Stomach (tissue), 4 donors: ENCODE measurements around the gene ERAL1.
"Not testable (repeated sequence)": the region's sequence is repeated elsewhere in the genome, so short reads cannot be mapped to it uniquely, and the experiment has no call there.

Source experiments
- EP300 ChIP-seq: sonication (generic); formaldehyde crosslinking; IDR thresholded peaks from one replicate; pipeline ENCODE4 v1.6.1; 2017; ENCODE audit warnings: antibody characterized with exemption
- TF ChIP-seq, protein P1 (sequence below), 7 experiments: fragments of 450-650 bp in 4 of 7; fragments of 200-600 bp in 3 of 7; sonication (generic) in 3 of 7; IDR thresholded peaks; one replicate each; pipeline ENCODE4 v1.5.1; 2016 to 2019; ENCODE audit warnings: antibody characterized with exemption in 7 of 7, control low read depth in 2 of 7, mild to moderate bottlenecking in 1 of 7

DNA sequence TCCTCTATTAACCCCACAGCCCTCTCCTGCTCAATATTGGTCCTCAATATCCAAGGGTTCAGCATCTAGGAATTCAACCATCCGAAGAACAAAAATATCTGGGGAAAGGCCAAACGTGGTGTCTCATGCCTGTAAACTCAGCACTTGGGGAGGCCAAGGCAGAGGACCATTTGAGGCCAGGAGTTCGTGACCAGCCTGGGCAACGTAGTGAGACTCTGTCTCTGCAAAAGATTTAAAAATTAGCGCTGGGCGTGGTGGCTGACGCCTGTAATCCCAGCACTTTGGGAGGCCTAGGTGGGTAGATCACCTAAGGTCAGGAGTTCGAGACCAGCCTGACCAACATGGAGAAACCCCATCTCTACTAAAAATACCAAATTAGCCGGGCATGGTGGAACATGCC lies 8.1 kb upstream of the ERAL1 start:
- TF ChIP-seq EP300 = not testable (repeated sequence)
- TF ChIP-seq, protein P1, sequence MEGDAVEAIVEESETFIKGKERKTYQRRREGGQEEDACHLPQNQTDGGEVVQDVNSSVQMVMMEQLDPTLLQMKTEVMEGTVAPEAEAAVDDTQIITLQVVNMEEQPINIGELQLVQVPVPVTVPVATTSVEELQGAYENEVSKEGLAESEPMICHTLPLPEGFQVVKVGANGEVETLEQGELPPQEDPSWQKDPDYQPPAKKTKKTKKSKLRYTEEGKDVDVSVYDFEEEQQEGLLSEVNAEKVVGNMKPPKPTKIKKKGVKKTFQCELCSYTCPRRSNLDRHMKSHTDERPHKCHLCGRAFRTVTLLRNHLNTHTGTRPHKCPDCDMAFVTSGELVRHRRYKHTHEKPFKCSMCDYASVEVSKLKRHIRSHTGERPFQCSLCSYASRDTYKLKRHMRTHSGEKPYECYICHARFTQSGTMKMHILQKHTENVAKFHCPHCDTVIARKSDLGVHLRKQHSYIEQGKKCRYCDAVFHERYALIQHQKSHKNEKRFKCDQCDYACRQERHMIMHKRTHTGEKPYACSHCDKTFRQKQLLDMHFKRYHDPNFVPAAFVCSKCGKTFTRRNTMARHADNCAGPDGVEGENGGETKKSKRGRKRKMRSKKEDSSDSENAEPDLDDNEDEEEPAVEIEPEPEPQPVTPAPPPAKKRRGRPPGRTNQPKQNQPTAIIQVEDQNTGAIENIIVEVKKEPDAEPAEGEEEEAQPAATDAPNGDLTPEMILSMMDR (IDR thresholded peaks at IDR 0.05) = not testable (repeated sequence)
